SH-SY5Y (cell line): ENCODE data around the gene PRKCSH.

Experiments
- GATA2 ChIP-seq: IDR thresholded peaks from 2 replicates; pipeline ENCODE4 v1.6.1; 2011; ENCODE audit warnings: mild to moderate bottlenecking, low read depth, low read length
- GATA3 ChIP-seq: IDR thresholded peaks from 2 replicates; pipeline ENCODE4 v1.6.1; 2011; ENCODE audit warnings: low read depth, mild to moderate bottlenecking, low read length, moderate library complexity

Gene PRKCSH

GRCh38 chr19:11452620-11453310 lies 17.3 kb downstream of the PRKCSH start:
- TF ChIP-seq GATA2, result no peak
- no peak for TF ChIP-seq GATA3

GRCh38 chr19:11453468-11454341 lies 18.3 kb downstream of the PRKCSH start:
- TF ChIP-seq GATA3 (no peak), GATA2 (no peak)

GRCh38 chr19:11456659-11457058 lies 21.2 kb downstream of the PRKCSH start:
- TF ChIP-seq GATA3 (no peak), GATA2 (no peak)

GRCh38 chr19:11457115-11457514 lies 21.7 kb downstream of the PRKCSH start:
- no peak for TF ChIP-seq GATA2
- no peak for TF ChIP-seq GATA3

- TF ChIP-seq GATA3 (no peak), GATA2 (no peak)
Observed at GRCh38 chr19:11457831-11458230, 22.4 kb downstream of the PRKCSH start.

GRCh38 chr19:11458236-11458900 lies 22.9 kb downstream of the PRKCSH start:
- TF ChIP-seq GATA3 (no peak), GATA2 (no peak)

- TF ChIP-seq GATA2 (no peak), GATA3 (no peak)
Observed at GRCh38 chr19:11460207-11460606, 24.8 kb downstream of the PRKCSH start.

- no peak for TF ChIP-seq GATA2
- TF ChIP-seq GATA3, result no peak
Observed at GRCh38 chr19:11461453-11461852, 26.0 kb downstream of the PRKCSH start.

- TF ChIP-seq GATA2 (no peak), GATA3 (no peak)
Observed at GRCh38 chr19:11463391-11463790, 28.0 kb downstream of the PRKCSH start.

- TF ChIP-seq GATA2 (no peak), GATA3 (no peak)
Observed at GRCh38 chr19:11464333-11465265, 29.2 kb downstream of the PRKCSH start.

GRCh38 chr19:11465600-11465999 lies 30.2 kb downstream of the PRKCSH start:
- no peak for TF ChIP-seq GATA3
- TF ChIP-seq GATA2, result no peak

- TF ChIP-seq GATA3 (no peak), GATA2 (no peak)
Observed at GRCh38 chr19:11473725-11474124, 38.3 kb downstream of the PRKCSH start.

- TF ChIP-seq GATA3, result no peak
- no peak for TF ChIP-seq GATA2
Observed at GRCh38 chr19:11475861-11476260, 40.4 kb downstream of the PRKCSH start.
